GM18870 (cell line): Measurements from ENCODE around the gene CASP10.
A peak's percentile ranks its signal among the peaks of the same experiment; 100 is the strongest.

Experiments
- ATAC-seq: cut with Tn5 transposase; IDR thresholded peaks from one replicate; pipeline ENCODE4 v1.9.1; 2021; ENCODE audit warnings: moderate library complexity; ENCODE audit not compliant: unreplicated experiment

Gene CASP10

DNA sequence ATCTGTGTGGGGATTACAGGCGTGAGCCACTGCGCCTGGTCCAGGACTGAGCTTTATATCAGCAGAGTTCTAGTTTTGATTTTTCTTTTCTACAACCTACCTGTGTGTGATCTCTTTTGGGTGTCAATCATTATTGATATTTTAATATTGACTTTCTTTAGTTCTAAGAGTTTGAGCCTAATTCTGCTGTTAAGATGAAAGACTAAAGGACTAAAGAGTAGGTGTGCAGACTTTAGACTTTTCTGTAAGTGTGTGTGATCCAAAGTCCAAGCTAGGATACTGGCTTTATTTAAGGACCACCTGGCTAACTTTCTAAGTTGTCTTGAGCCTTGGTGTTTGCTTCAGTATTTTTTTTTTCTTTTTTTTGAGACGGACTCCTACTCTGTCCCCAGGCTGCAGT is 12.4 kb downstream of the CASP10 start:
- no peak for ATAC-seq

GRCh38 chr2:201196003-201196402 is 13.1 kb downstream of the CASP10 start:
- no peak for ATAC-seq

DNA sequence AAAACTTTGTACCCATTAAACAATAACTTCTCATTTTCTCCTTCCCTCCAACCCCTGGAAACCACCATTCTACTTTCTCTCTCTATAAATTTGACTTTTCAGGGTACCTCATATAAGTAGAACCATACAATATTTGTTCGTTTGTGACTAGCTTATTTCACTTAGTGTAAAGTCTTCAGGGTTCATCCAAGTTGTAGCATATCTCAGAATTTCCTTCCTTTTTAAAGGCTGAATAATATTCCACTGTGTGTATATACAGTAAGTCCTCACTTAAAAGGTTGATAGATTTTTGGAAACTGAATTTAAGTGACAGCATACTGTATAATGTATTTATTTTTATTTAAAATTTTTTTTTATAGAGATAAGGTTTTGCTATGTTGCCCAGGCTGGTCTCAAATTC is 13.9 kb downstream of the CASP10 start:
- ATAC-seq = no peak

GRCh38 chr2:201197781-201198180 is 14.8 kb downstream of the CASP10 start:
- no peak for ATAC-seq

- ATAC-seq = no peak
These were observed 16.9 kb downstream of the CASP10 start for GRCh38 chr2:201199847-201200246.

GRCh38 chr2:201200345-201200744 is 17.4 kb downstream of the CASP10 start:
- ATAC-seq = no peak

DNA sequence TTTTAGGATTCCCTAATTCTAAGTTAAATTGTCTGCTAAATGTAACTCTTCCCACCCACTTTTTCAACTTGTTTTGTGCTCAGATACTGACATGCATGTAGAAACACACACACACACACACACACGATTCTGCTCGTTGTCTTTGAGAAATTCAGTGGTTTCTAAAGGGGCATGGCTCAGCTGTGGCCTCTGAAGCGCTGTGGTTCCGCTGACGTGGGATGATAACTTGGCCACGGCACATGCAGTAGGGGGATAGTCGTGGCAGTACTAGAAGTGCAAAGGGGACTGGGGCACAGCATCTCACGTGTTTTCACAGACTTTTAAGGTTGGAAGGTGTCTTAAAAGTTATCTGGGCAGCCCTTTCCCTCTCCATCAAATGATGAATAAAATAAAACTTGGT is 18.4 kb downstream of the CASP10 start:
- no peak for ATAC-seq

DNA sequence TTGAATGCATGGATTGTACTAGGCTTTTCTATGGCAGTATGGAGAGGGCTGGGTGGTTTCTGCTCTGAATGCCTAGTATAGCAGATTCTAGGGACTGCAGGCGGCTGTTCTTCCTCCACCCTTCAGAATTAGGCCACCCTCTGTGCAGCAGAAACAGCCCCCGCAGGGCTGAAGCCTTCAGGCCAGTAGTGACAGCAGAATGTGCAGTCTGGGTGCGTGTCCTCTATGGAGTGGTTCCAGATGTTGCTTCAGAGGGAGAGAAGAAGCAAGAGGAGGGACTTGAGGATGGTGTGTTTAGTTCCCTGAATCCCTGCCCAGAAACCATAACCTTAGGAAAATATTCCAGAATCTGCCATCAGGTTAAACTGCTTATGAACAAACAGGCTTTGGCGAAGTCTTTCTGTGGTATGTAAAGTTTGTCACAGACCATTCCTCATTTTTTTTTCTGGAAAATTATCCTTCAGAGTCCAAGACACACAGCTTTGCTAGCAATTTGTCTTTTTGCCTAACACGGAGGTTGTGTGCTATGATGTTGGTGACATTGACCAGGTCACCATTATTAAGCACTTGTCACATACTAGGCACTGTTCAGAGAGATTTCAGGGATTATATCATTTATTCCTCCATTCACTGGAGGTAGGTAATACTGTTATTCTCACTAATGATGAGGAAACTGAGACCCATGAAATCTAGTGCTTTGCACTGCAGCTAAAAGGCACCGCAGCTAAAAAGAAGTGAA is 21.1 kb downstream of the CASP10 start:
- no peak for ATAC-seq

GRCh38 chr2:201204655-201205514 is 21.9 kb downstream of the CASP10 start:
- ATAC-seq = no peak

DNA sequence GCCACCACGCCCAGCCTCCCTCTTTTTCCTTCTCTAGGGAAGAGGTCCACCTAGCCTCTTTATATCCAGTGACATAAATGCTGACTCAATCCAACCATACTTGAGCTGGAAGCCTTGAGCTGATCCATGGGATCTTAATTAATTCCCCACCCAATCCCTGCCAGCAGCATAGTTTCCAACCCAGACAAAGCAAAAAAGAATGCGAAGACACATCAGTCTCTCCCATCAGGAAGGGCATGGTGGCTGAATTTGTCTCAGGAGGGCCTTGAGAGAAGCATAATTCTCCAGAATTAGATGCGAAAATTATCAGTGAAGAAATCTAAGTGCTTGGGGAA is 22.5 kb downstream of the CASP10 start:
- no peak for ATAC-seq

DNA sequence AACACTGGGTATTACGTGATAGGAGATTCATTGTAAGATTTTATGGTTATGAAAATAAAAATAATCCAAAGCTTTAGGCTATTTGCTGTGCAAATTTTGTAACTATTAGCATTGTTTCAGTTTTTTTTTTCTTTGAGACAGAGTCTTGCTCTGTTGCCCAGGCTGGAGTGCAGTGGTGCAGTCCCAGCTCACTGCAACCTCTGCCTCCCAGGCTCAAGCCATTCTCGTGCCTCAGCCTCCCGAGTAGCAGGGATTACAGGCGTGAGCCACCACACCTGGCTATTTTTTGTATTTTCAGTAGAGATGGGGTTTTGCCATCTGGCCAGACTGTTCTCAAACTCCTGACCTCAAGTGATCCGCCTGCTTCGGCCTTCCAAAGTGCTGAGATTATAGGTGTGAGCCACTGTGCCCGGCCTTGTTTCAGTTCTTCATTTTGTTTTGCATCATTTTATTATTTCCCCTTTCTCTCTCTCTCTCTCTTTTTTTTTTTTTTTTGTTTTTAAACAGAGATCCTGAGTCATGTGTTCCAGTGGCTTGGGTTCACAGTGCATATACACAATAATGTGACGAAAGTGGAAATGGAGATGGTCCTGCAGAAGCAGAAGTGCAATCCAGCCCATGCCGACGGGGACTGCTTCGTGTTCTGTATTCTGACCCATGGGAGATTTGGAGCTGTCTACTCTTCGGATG is 25.8 kb downstream of the CASP10 start:
- ATAC-seq = peak; percentile 70

GRCh38 chr2:201215963-201216362 is 33.0 kb downstream of the CASP10 start:
- no peak for ATAC-seq

DNA sequence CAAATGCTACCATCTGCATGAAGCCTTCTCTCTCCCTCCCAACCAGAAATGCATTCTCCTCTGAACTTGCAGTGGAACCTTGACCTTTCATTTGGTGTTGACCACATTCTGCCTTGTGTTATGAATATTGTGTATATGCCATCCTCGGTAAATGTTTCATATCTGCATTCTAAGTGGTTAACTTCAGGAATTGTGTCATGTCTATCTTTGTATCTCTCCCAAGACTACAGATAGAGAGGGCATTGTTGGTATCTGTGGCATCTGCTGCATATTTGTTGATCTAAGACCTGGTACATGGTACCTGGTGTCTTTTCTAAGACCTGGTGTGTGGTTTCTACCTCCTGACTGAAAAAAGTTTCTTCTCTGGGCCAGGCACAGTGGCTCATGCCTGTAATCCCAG is 34.0 kb downstream of the CASP10 start:
- no peak for ATAC-seq

GRCh38 chr2:201218780-201219179 is 35.8 kb downstream of the CASP10 start:
- ATAC-seq = no peak

DNA sequence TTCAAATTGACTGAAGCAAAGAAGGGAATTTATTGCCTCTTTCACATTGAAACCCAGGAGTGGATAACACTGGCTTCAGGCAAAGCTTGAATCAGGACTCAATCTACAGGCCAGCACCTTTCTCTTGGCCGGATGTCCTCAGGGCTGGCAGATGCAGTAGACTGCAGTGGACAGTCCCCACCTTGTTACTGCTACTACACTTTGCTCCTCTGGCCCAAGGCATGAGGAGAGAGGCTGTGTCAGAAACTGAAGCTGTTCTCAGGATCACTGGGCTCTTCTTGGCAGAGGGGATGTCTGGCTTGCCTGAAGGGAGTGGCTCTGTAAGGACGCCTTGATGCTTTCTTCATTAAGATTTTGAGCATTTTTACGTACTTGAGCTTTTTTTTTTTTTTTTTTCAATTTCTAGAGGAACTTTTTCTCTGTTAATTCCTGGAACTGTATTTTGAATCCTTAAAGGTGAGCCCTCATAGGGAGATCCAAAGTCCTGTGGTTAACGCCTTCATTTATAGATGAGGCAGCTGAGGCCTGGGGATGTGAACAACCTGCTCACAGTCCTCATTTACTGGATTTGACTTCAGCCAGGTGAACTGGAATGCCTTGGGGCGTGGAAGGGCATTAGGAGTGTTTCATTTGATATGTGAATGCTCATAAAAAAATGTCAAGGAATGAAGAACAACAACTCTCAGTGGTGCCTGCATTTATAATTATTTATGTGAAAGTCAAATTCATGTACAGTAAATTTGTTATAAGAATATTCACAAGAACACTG is 36.6 kb downstream of the CASP10 start:
- ATAC-seq = no peak

DNA sequence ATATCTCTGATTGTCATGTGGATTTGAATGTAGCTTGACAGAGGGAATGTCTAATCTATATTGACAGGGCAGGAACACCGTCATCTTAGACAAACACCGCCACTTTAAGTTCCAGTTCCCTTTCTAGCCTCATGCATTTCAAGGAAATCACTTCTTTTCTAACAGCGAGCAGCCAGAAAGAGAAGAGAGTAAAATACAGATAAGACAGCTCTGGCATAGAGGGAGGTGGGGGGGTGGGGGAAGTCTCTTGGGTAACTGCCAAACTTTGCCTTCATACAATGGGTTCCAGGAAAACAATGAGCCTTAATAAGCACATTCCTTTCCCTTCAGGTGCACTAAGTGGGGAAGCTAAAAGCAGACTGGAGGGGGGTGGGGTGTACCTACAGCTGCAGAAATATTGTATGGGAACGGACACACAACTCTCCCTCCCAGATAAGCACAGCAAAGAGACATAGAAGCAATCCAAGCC is 37.2 kb downstream of the CASP10 start:
- ATAC-seq = no peak

GRCh38 chr2:201223089-201224073 is 40.4 kb downstream of the CASP10 start:
- peak; percentile 83 for ATAC-seq

DNA sequence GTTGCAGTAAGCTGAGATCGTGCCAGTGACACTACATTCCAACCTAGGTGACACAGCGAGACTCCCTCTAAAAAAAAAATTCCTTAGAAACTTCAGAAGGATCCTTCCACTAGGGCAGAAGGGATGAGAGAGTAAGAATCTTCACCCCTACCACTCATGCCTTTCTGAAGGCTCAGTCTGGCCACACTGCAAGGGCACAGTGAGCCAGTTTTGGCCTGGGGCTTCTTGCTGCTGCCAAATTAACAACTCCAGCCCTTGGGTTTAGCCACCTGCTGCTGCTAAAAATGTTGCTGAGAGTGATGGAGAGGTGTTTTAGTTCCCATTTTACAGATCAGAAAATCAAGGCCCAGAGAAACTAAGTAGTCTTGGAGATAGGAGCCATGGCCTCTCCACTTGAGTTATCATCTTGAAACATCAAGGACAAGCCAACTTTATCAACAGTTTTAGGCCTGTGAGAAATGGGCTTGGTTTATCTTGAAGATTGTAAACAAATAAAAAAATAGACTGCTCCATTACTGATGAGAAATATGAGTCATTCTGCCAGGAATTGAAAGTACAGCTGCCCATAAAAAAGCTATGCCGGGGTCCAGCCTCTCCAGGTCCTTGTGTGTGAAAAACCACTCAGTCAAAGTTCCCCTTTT is 45.5 kb downstream of the CASP10 start:
- ATAC-seq = no peak

DNA sequence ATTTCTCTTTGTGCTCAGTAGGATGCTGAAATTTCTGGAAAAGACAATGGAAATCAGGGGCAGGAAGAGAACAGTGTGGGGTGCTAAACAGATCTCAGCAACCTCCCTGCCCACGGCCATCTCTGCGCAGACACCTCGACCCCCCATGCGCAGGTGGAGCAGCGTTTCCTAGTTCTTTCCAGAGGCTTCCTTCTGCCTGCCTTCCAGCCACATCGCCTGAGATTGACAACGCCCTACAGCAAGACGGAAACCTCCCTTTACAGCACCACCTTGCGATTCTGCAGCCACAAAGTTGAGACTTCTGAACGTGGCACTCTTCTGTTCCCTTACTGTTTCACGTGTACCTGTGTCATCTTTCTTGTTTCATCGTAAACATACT is 46.0 kb downstream of the CASP10 start:
- ATAC-seq = no peak
